B cell (primary cell): ENCODE data around the gene RASGRF2. TPM values are rescaled to one million over a fixed set of nuclear protein-coding genes. Genes with fewer than 3 reads are reported as not detected.

Source experiments
- ATAC-seq: fragments of 200-7000 bp; cut with Tn5 transposase; one replicate; pipeline ENCODE4 v1.10.0; 2021; ENCODE audit warnings: low read depth, mild to moderate bottlenecking, moderate number of reproducible peaks, moderate library complexity
- CTCF ChIA-PET: fragments of 350-600 bp; sonication (Branson Sonifier 250); formaldehyde crosslinking; loops from one replicate; lab custom pipeline; 2021; ENCODE audit warnings: antibody characterized with exemption, inconsistent platforms; lab: Charles Lee
- POLR2A ChIA-PET: fragments of 350-600 bp; sonication (Branson Sonifier 250); formaldehyde crosslinking; loops from one replicate; lab custom pipeline; 2021; ENCODE audit warnings: antibody characterized with exemption; lab: Charles Lee
- DNase-seq: peaks from one replicate; pipeline ENCODE4 v3.0.0; 2013
- H2AFZ ChIP-seq: 2 replicates; pipeline ENCODE4 v1.6.1; 2012; ENCODE audit warnings: mild to moderate bottlenecking, low read depth, low read length; ENCODE audit not compliant: insufficient read depth, poor library complexity, severe bottlenecking
- H3K27ac ChIP-seq, 2 donors: 1 replicate in 1 of 2; 2 replicates in 1 of 2; pipeline ENCODE4 v1.5.1; 2012 to 2013; ENCODE audit warnings: low read length in 2 of 2, mild to moderate bottlenecking in 2 of 2, moderate library complexity in 1 of 2
- H3K27me3 ChIP-seq, 4 experiments: fragments of 200-600 bp in 1 of 4; sonication (generic) in 1 of 4; replicated peaks in 1 of 4; 1 replicate in 2 of 4; 2 replicates in 2 of 4; pipeline versions ENCODE4 v1.6.1 to v1.7.0; 2013 to 2016; ENCODE audit warnings: low read length in 3 of 4, mild to moderate bottlenecking in 2 of 4, mixed read lengths in 1 of 4, moderate library complexity in 1 of 4; ENCODE audit not compliant: insufficient read depth in 4 of 4, control insufficient read depth in 3 of 4; ENCODE audit errors: control extremely low read depth in 1 of 4
- H3K36me3 ChIP-seq, 2 experiments: replicated peaks in 1 of 2; 1 replicate in 1 of 2; 2 replicates in 1 of 2; pipeline versions ENCODE4 v1.6.1 to v1.7.1; 2013; ENCODE audit warnings: low read length in 1 of 2; ENCODE audit not compliant: insufficient read depth in 2 of 2, control insufficient read depth in 1 of 2; ENCODE audit errors: control extremely low read depth in 1 of 2, extremely low read depth in 1 of 2
- H3K4me1 ChIP-seq, 2 donors: fragments of 200-600 bp in 1 of 2; sonication (generic) in 1 of 2; 1 replicate in 1 of 2; 2 replicates in 1 of 2; pipeline versions ENCODE4 v1.5.1 to v1.6.1; 2013 to 2017; ENCODE audit warnings: low read length in 2 of 2; ENCODE audit not compliant: control insufficient read depth in 2 of 2, insufficient read depth in 2 of 2
- H3K4me2 ChIP-seq: replicated peaks from 2 replicates; pipeline ENCODE3; 2012; ENCODE audit warnings: mild to moderate bottlenecking, low read depth, low read length; ENCODE audit not compliant: poor library complexity, severe bottlenecking
- H3K4me3 ChIP-seq, 5 experiments: fragments of 200-600 bp in 1 of 5; sonication (generic) in 1 of 5; 1 replicate in 3 of 5; 2 replicates in 2 of 5; pipeline versions ENCODE4 v1.5.1 to v1.7.0; 2011 to 2016; ENCODE audit warnings: low read length in 4 of 5, mild to moderate bottlenecking in 4 of 5, low read depth in 2 of 5, control low read depth in 1 of 5, moderate library complexity in 1 of 5; ENCODE audit not compliant: insufficient read depth in 1 of 5; ENCODE audit errors: control extremely low read depth in 1 of 5, extremely low read depth in 1 of 5
- H3K79me2 ChIP-seq: fragments of 200-600 bp; sonication (generic); one replicate; pipeline ENCODE4 v1.6.0; 2016; ENCODE audit warnings: low read length; ENCODE audit not compliant: control insufficient read depth, insufficient read depth
- H3K9ac ChIP-seq: fragments of 200-600 bp; sonication (generic); 2 replicates; pipeline ENCODE4 v1.6.1; 2017; ENCODE audit warnings: mild to moderate bottlenecking, low read length, moderate library complexity
- H3K9me3 ChIP-seq, 3 donors: one replicate each; pipeline versions ENCODE4 v1.6.1 to v1.7.1; 2013; ENCODE audit warnings: low read length in 2 of 3; ENCODE audit not compliant: control insufficient read depth in 2 of 3, insufficient read depth in 1 of 3; ENCODE audit errors: control extremely low read depth in 1 of 3
- H4K20me1 ChIP-seq: 2 replicates; pipeline ENCODE4 v1.6.0; 2012; ENCODE audit warnings: mild to moderate bottlenecking, low read length; ENCODE audit not compliant: insufficient read depth, control insufficient read depth, poor library complexity, severe bottlenecking
- H3K27ac Mint-ChIP-seq: one replicate; pipeline ENCODE4 v1.8.0; 2021; ENCODE audit warnings: mixed read lengths
- H3K27me3 Mint-ChIP-seq: one replicate; pipeline ENCODE4 v1.8.0; 2021; ENCODE audit warnings: mixed read lengths
- H3K4me1 Mint-ChIP-seq: one replicate; pipeline ENCODE4 v1.8.0; 2021; ENCODE audit warnings: mixed read lengths
- H3K4me3 Mint-ChIP-seq: one replicate; pipeline ENCODE4 v1.8.0; 2021; ENCODE audit warnings: mixed read lengths
- H3K9me3 Mint-ChIP-seq: one replicate; pipeline ENCODE4 v1.8.0; 2022; ENCODE audit warnings: mixed read lengths; ENCODE audit not compliant: insufficient read depth
- EZH2 ChIP-seq: IDR thresholded peaks from 2 replicates; pipeline ENCODE4 v1.6.1; 2012; ENCODE audit warnings: borderline replicate concordance, low read depth, mild to moderate bottlenecking, moderate library complexity, low read length; ENCODE audit not compliant: insufficient read depth, poor library complexity, severe bottlenecking
- WGBS: methylation state at CpG from one replicate; pipeline ENCODE4 v1.1.5; 2013; ENCODE audit warnings: missing lambda C conversion rate; ENCODE audit not compliant: insufficient coverage; 5-methylcytosine and 5-hydroxymethylcytosine counted together
- intact Hi-C: fragments of 100-400 bp; cut with micrococcal nuclease; formaldehyde crosslinking; loops from one replicate; pipeline ENCODE4 v1.10.0; 2022
- polyA plus RNA-seq: library from polyadenylated mRNA; depleted of rRNA; stranded (reverse); fragments of >200 nt; gene quantifications from 2 replicates; pipeline ENCODE4 v1.2.3, GENCODE V29; 2012
- total RNA-seq, 2 donors: library from RNA; stranded (reverse); fragments of 120-200 nt in 1 of 2; gene quantifications; 1 replicate in 1 of 2; 2 replicates in 1 of 2; pipeline versions ENCODE4 v1.2.3 to v1.2.4, GENCODE V29; 2013 to 2022
- TF ChIP-seq, protein P1 (sequence below): fragments of 200-600 bp; IDR thresholded peaks from one replicate; pipeline ENCODE4 v1.8.0; 2022; ENCODE audit warnings: antibody characterized with exemption, mild to moderate bottlenecking

The RASGRF2 gene
- total and polyA plus RNA-seq, 2 donors (not counting 1 experiment from before 2014, with no cell fraction given): 0.04 to 0.37 TPM

DNA sequence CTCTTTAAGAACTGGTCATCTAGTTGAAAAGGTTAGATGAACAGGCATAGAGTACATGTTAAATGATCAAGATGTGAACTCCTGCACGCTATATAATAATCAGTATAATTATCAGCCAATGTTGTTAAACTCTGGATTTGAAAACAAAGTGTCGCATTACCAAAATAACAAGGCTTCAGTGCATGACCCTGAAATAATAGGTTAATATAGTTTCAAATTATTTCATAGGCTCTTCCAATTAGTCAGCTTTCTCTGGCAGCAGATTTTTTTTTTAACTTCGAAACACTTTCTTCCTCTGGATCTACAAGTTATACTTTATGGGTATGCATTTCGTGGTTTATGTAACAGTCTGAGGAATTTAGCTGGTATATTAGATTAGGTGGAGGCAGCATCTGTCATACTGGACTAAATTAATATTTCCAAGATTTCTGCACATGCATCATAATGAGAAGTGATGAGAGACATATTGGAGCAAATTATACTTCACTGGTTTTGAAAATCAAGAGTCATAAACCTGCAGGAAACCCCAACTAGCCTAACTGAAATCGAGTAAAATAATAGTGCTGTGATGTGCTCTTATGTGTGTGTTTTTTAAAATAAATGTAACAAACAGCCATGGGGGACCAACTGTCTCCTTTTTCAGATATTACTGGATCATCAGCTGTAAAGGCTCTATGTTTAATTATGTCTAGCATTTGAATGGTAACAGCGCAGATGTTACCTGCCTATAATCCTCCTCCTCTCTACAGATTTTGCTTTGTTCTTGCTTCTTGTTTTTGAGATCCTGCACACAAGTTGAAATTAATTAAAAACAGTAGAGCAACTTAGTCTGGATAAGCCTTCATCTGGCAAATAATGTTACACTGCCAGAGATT is 187.1 kb downstream of the RASGRF2 start:
- H3K36me3 ChIP-seq: no peaks in the 10 kb centered on the region
- no peaks in the 10 kb centered on the region for H3K27me3 ChIP-seq
- Mint-ChIP-seq H3K4me1 (no peaks in the 10 kb centered on the region), H3K27me3 (peaks cover 39% of the 10 kb centered on the region), H3K27ac (no peak overlapping the region), H3K4me3 (no peak overlapping the region), H3K9me3 (no peaks in the 10 kb centered on the region)
- H3K4me1 ChIP-seq: no peaks in the 10 kb centered on the region
- ChIA-PET POLR2A (no interaction called here), CTCF (no interaction called here)
- H3K27ac ChIP-seq: no peak overlapping the region
- DNase-seq (no peak), ATAC-seq (no peak)
- H3K4me3 ChIP-seq: no peak overlapping the region
- no peaks in the 10 kb centered on the region for H3K79me2 ChIP-seq
- no CpG with 5 or more reads among the region's 6 CpGs for WGBS
- TF ChIP-seq EZH2: no peak
- TF ChIP-seq, protein P1, sequence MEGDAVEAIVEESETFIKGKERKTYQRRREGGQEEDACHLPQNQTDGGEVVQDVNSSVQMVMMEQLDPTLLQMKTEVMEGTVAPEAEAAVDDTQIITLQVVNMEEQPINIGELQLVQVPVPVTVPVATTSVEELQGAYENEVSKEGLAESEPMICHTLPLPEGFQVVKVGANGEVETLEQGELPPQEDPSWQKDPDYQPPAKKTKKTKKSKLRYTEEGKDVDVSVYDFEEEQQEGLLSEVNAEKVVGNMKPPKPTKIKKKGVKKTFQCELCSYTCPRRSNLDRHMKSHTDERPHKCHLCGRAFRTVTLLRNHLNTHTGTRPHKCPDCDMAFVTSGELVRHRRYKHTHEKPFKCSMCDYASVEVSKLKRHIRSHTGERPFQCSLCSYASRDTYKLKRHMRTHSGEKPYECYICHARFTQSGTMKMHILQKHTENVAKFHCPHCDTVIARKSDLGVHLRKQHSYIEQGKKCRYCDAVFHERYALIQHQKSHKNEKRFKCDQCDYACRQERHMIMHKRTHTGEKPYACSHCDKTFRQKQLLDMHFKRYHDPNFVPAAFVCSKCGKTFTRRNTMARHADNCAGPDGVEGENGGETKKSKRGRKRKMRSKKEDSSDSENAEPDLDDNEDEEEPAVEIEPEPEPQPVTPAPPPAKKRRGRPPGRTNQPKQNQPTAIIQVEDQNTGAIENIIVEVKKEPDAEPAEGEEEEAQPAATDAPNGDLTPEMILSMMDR: no peak
- H3K4me2 ChIP-seq: no peak overlapping the region
- H3K9ac ChIP-seq: no peak overlapping the region
- intact Hi-C loops: no loop called here
- no peaks in the 10 kb centered on the region for H3K9me3 ChIP-seq
- H2AFZ ChIP-seq: no peak overlapping the region
- H4K20me1 ChIP-seq: no peaks in the 10 kb centered on the region

DNA sequence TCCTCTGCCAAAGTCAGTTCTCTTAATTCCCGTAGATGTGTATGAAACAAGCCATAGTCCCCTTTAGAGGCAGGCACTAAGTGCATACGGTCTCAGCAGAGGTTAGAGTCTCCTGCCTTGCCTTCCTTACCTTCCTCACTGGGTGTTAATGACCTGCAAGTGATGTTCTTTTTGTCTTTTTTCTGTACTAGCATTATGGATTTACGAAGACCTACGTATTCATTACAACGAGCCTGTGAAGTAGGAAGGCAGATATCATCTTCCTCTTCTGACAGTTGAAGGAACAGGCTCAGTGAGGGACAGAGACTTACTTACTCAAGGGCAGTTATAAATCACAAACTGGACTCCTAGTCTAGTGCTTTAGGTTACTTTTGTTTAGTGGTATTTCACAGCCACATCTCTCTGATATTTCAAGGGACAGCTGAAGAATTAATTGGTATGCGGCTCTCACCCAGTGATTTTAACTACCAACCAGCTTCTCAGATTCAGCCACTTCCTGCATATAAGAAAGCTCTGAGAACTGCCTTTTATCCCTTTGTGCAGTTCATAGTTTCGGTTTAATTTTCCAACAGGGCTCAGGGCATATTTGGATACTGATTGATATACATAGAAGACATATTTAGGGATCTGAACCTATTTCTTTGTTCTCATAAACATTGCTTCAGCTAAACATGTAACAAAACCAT is 187.9 kb downstream of the RASGRF2 start:
- Mint-ChIP-seq H3K4me3 (no peak overlapping the region), H3K27ac (no peak overlapping the region), H3K9me3 (no peaks in the 10 kb centered on the region), H3K27me3 (peaks cover 39% of the 10 kb centered on the region), H3K4me1 (no peaks in the 10 kb centered on the region)
- Histone ChIP-seq H3K27ac (no peak overlapping the region), H2AFZ (no peak overlapping the region), H3K4me2 (no peak overlapping the region), H3K36me3 (no peaks in the 10 kb centered on the region), H3K9me3 (no peaks in the 10 kb centered on the region), H3K4me1 (no peaks in the 10 kb centered on the region), H3K79me2 (no peaks in the 10 kb centered on the region), H3K4me3 (no peak overlapping the region), H4K20me1 (no peaks in the 10 kb centered on the region), H3K9ac (no peak overlapping the region), H3K27me3 (no peaks in the 10 kb centered on the region)
- POLR2A ChIA-PET: no interaction called here
- ATAC-seq (no peak), DNase-seq (no peak)
- TF ChIP-seq, protein P1: no peak
- TF ChIP-seq EZH2: no peak
- 87% methylated on average over 3 of the region's 7 CpGs for WGBS
- CTCF ChIA-PET: no interaction called here
- intact Hi-C loops: no loop called here
